Activated CD8-positive, alpha-beta T cell treated with anti-CD3 and anti-CD28 coated beads, Interleukin-2, amount 10 ng/mL, durations not matched to agents 7 days and 5 days (primary cell): ENCODE results near the gene CCDC86. TPM values are rescaled to one million over a fixed set of nuclear protein-coding genes. Genes with fewer than 3 reads are reported as not detected.

Source experiments
- ATAC-seq: fragments of 150-1000 bp; cut with Tn5 transposase; one replicate; pipeline ENCODE4 v1.10.0; 2021; ENCODE audit warnings: moderate library complexity
- CTCF ChIA-PET: fragments of 350-600 bp; sonication (Branson Sonifier 250); formaldehyde crosslinking; loops from one replicate; lab custom pipeline; 2021; ENCODE audit warnings: antibody characterized with exemption; lab: Charles Lee
- POLR2A ChIA-PET: fragments of 350-600 bp; sonication (Branson Sonifier 250); formaldehyde crosslinking; loops from one replicate; lab custom pipeline; 2021; ENCODE audit warnings: antibody characterized with exemption; lab: Charles Lee
- DNase-seq: peaks from one replicate; pipeline ENCODE4 v3.0.0-alpha.2; 2020
- H3K27ac Mint-ChIP-seq: one replicate; pipeline ENCODE4 v1.8.0; 2021; ENCODE audit warnings: mild to moderate bottlenecking, mixed read lengths
- H3K27me3 Mint-ChIP-seq: one replicate; pipeline ENCODE4 v1.8.0; 2021; ENCODE audit warnings: low read depth, mixed read lengths
- H3K36me3 Mint-ChIP-seq: one replicate; pipeline ENCODE4 v1.8.0; 2021; ENCODE audit warnings: low read depth, mixed read lengths
- H3K4me1 Mint-ChIP-seq: one replicate; pipeline ENCODE4 v1.8.0; 2021; ENCODE audit warnings: low read depth, mixed read lengths
- H3K4me3 Mint-ChIP-seq: one replicate; pipeline ENCODE4 v1.8.0; 2021; ENCODE audit warnings: mild to moderate bottlenecking, mixed read lengths
- H3K9me3 Mint-ChIP-seq: one replicate; pipeline ENCODE4 v1.8.0; 2022; ENCODE audit warnings: mixed read lengths; ENCODE audit not compliant: insufficient read depth
- total RNA-seq, 2 experiments: library from RNA; stranded (reverse); gene quantifications; one replicate each; pipeline ENCODE4 v1.2.3, GENCODE V29; 2021

Gene CCDC86, protein sequence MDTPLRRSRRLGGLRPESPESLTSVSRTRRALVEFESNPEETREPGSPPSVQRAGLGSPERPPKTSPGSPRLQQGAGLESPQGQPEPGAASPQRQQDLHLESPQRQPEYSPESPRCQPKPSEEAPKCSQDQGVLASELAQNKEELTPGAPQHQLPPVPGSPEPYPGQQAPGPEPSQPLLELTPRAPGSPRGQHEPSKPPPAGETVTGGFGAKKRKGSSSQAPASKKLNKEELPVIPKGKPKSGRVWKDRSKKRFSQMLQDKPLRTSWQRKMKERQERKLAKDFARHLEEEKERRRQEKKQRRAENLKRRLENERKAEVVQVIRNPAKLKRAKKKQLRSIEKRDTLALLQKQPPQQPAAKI
- total RNA-seq: 10 to 100 TPM; 34.2 to 36.0 TPM

DNA sequence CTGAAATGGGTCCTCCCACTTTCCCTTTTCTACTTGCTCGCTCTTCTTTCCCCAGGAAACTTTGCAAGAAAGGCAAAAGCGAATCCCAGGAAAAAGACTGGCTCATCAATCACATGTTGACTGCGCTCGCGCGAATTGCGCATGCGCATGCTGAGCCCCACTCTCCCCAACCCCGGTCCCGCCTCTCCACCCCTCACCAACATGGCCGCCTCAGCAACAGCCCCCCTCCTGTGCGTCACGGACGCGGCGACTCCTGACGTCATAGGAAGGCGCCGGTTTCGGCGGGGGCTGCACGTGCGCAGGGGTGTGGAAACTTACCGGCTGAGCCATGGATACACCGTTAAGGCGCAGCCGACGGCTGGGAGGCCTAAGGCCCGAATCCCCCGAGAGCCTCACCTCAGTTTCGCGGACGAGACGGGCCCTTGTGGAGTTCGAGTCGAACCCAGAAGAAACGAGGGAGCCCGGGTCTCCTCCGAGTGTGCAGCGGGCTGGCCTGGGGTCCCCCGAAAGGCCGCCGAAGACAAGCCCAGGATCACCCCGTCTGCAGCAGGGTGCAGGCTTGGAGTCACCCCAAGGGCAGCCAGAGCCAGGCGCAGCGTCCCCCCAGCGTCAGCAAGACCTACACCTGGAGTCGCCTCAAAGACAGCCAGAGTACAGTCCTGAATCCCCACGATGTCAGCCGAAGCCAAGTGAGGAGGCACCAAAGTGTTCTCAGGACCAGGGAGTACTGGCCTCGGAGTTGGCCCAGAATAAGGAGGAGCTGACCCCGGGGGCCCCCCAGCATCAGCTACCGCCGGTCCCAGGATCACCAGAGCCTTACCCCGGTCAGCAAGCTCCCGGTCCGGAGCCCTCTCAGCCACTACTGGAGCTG is at the start of gene CCDC86:
TSS of gene CCDC86 (plus strand) at position 317 of the 871 bp plus-strand sequence. CDS start at position 329, 12 bp downstream.
- peak; percentile 98 for DNase-seq
- H3K4me3 Mint-ChIP-seq: peak within 1 kb of the TSS; percentile 90
- H3K27ac Mint-ChIP-seq: peak within 1 kb of the TSS; percentile 92
- H3K4me1 Mint-ChIP-seq: peaks cover 50% of the 10 kb centered on the region
- no peaks in the 10 kb centered on the region for H3K27me3 Mint-ChIP-seq
- H3K9me3 Mint-ChIP-seq: no peaks in the 10 kb centered on the region
- ATAC-seq: peak; percentile 93
- peaks cover 20% of the 10 kb centered on the region for H3K36me3 Mint-ChIP-seq
- ChIA-PET CTCF (interaction anchor here (0.7 to 21.6 kb wide), 11 partner anchors 9 to 345 kb away, joined by 3 to 610 read pairs (median 4); partner anchors contain the start of gene PTGDR2), POLR2A (interaction anchor here (0.7 to 1.2 kb wide), 4 partner anchors 24 to 45 kb away, joined by 3 to 5 read pairs (median 4); no protein-coding TSS in a partner anchor)

DNA sequence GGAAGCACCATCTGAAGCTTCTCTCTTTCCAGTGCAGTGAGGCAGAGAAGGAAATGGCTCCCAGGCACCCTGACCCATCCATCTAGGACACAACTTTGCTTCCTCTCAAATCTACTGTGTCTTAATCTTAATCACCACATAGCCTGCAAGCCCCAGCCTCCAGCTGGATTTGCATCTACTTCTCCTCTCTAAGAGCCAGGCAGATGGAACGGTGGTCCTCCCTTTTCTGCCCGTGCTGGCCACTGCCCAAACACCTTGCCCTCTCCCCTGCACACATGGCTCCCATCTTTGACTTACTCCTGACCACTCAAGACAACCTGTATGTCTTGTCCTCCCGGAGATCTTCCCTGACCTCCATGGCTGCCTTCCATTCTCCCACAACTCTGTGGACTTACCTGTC is 49.4 kb upstream of the CCDC86 start:
- no peaks in the 10 kb centered on the region for H3K27me3 Mint-ChIP-seq
- H3K27ac Mint-ChIP-seq: no peak overlapping the region
- H3K9me3 Mint-ChIP-seq: no peaks in the 10 kb centered on the region
- H3K4me1 Mint-ChIP-seq: no peaks in the 10 kb centered on the region
- ChIA-PET POLR2A (no interaction called here), CTCF (no interaction called here)
- ATAC-seq: no peak
- no peak overlapping the region for H3K4me3 Mint-ChIP-seq
- no peaks in the 10 kb centered on the region for H3K36me3 Mint-ChIP-seq
- DNase-seq: no peak

DNA sequence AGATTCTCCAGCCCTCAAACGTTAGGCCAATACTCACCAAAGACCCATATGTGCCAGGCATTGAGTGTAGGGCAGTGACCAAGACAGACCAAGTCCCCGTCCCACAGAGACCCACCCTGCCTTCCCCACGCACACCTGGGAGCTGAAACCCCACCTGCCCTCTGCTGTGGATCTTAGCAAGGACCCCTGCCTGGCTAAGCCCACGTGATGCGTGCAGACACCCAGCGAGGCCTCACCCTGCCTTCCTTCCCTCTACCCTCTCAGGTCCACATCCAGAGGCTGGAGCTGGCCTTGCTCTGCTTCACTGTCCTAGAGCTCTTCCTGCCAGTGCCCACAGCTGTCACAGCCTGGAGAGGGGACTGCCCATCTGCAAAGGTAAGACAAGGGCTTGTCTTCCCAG is 46.6 kb upstream of the CCDC86 start:
- Mint-ChIP-seq H3K9me3 (no peaks in the 10 kb centered on the region), H3K27me3 (peaks cover 3% of the 10 kb centered on the region), H3K27ac (no peak overlapping the region), H3K4me3 (no peak overlapping the region), H3K4me1 (no peaks in the 10 kb centered on the region), H3K36me3 (no peaks in the 10 kb centered on the region)
- POLR2A ChIA-PET: no interaction called here
- no peak for ATAC-seq
- CTCF ChIA-PET: no interaction called here
- DNase-seq: no peak

DNA sequence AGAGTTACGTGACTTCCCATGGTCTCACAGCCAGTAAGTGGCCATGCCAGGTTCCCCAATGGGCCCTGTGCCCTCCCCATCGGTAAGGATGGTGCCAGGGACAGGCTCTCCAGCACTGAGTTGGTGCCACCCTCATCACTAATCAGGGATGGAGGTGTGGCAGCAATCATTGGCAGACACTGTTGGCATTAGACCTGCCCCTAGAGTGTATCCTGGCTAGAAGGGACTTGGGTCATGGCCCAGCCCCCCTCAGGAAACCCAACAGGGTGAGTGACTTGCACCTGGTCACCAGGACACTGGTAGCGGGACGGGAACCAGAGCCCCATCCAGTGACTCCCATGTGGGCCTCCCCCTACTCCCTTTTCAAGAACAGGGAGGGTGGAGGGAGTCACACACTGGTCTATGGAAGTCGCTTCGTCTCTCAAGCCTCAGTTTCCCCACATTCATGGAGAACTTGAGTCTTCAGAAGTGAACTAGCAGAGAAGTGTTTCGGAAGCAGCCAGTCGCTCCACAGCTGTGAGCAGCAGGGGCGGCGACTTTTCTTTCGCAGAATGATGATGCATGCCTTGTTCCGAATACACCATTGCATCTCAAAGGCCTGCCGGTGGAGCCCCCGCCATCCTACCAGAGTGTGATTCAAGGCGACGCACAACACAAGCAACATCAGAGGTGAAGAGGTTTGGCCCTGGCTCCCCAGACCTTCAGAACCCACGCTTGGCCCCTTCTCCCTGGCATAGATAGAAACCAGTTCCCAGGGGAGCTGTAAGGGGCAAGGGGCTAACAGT is 43.9 kb upstream of the CCDC86 start:
- Mint-ChIP-seq H3K9me3 (no peaks in the 10 kb centered on the region), H3K27me3 (peaks cover 7% of the 10 kb centered on the region), H3K36me3 (no peaks in the 10 kb centered on the region), H3K4me3 (no peak overlapping the region), H3K4me1 (no peaks in the 10 kb centered on the region), H3K27ac (no peak overlapping the region)
- no peak for ATAC-seq
- no peak for DNase-seq
- CTCF ChIA-PET: no interaction called here
- POLR2A ChIA-PET: no interaction called here

DNA sequence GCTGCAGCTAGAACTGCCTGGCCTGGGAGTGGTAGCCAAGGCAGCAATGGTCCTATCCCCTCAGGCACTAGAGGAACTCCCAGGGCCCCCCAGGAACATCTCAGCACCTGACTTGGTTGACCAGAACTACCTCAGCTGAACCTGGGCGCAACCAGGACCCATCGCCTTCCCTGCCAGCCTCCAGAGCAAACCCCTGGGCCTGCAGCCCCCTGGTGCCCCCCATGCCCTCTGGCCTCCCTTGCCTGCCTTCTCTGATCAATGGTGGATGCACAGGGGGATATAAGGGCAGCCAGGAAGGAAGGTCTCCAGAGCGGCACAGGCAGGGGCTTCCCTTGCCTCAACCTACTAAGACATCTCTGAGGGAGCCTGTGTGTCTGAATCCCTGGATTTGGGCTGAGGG is 43.3 kb upstream of the CCDC86 start:
- no peaks in the 10 kb centered on the region for H3K4me1 Mint-ChIP-seq
- H3K4me3 Mint-ChIP-seq: no peak overlapping the region
- POLR2A ChIA-PET: no interaction called here
- H3K27ac Mint-ChIP-seq: no peak overlapping the region
- no peak for ATAC-seq
- CTCF ChIA-PET: no interaction called here
- DNase-seq: no peak
- no peaks in the 10 kb centered on the region for H3K9me3 Mint-ChIP-seq
- no peaks in the 10 kb centered on the region for H3K36me3 Mint-ChIP-seq
- H3K27me3 Mint-ChIP-seq: peaks cover 7% of the 10 kb centered on the region

DNA sequence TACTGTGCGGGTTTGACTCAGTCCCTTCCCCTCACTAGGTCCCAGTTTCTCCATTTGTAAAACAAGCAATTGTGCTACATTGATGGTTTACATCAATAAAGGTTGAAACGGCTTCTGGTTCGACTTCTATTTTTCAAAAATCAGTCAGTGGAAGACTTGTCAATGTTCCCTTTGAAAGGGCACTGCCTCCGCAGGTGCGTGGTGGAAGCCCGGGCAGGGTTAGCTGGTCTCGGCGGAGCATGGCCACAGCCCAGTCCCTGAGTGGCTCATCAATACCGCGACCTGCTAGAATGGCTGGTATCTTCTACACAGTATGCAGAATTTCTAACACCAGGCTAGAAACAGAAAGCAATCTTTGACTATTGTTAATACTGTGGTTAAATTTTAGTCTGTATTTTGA is 40.7 kb upstream of the CCDC86 start:
- no peak overlapping the region for H3K27ac Mint-ChIP-seq
- no peak overlapping the region for H3K4me3 Mint-ChIP-seq
- peaks cover 7% of the 10 kb centered on the region for H3K27me3 Mint-ChIP-seq
- ATAC-seq: no peak
- DNase-seq: no peak
- ChIA-PET POLR2A (no interaction called here), CTCF (no interaction called here)
- peaks cover 3% of the 10 kb centered on the region for H3K4me1 Mint-ChIP-seq
- H3K36me3 Mint-ChIP-seq: no peaks in the 10 kb centered on the region
- no peaks in the 10 kb centered on the region for H3K9me3 Mint-ChIP-seq

DNA sequence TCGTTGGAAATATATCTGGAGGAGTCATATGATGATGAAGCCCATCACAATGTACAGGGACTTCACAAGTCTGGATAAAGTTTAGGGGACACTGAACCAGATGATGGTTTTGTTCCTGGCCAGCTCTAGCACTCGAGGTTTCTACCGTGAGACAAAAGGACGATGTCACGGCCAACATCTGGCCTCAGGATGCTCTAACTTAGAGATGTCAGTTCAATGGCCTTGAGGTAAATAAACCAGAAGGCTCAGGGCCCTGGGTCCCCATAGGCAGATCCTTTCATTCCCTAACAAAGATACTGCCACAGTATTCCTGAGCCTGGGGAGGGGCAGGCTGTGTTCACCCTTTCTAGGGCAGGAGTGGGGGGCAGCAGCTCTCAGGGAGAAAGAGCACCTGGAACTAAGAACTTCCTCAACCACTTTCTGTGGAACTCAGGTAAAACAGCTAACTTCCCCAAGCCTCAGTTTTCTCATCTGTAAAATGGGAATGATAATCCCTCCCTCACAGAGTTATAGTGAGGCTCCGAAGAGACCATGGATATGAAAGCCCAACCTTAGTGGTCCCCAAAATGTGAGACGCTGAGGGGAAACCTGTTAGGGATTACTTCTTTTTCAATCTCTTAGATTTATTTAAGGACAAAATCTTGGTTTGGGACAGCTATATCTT is 38.5 kb upstream of the CCDC86 start:
- no peak for ATAC-seq
- CTCF ChIA-PET: interaction anchor here (1.0 to 1.7 kb wide), 2 partner anchors 25 to 28 kb away, joined by 3 read pairs; no protein-coding TSS in a partner anchor

DNA sequence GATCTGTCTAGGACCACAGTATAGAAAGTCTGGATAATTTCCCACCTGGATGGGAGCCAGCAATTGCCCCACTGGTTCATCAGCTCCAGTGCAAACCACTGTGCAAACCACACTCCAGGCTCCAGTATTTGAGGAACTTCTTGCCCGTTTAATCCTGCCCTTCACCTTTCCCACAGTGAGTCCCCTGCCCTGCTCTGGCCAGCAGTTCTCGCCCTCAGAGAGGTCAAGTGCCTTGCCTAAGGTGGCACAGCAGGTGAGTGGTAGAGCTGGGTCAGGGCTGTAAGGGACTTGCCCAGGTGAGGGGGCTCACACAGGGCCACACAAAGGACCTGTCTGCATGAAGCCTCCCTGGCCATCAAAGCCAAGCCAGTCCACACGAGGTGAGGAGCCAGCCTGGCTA is 32.7 kb upstream of the CCDC86 start:
- Mint-ChIP-seq H3K9me3 (no peaks in the 10 kb centered on the region), H3K4me3 (no peak overlapping the region), H3K27ac (no peak overlapping the region), H3K36me3 (no peaks in the 10 kb centered on the region), H3K27me3 (peaks cover 13% of the 10 kb centered on the region), H3K4me1 (peaks cover 11% of the 10 kb centered on the region)
- DNase-seq: no peak
- no peak for ATAC-seq
- ChIA-PET CTCF (no interaction called here), POLR2A (no interaction called here)

More for the DNA sequence above, 38.5 kb upstream of the CCDC86 start:
- H3K27ac Mint-ChIP-seq: no peak overlapping the region
- no peaks in the 10 kb centered on the region for H3K36me3 Mint-ChIP-seq
- H3K27me3 Mint-ChIP-seq: peaks cover 7% of the 10 kb centered on the region
- H3K4me1 Mint-ChIP-seq: peaks cover 3% of the 10 kb centered on the region
- H3K4me3 Mint-ChIP-seq: no peak overlapping the region
- no peaks in the 10 kb centered on the region for H3K9me3 Mint-ChIP-seq
- DNase-seq: no peak
- POLR2A ChIA-PET: no interaction called here

DNA sequence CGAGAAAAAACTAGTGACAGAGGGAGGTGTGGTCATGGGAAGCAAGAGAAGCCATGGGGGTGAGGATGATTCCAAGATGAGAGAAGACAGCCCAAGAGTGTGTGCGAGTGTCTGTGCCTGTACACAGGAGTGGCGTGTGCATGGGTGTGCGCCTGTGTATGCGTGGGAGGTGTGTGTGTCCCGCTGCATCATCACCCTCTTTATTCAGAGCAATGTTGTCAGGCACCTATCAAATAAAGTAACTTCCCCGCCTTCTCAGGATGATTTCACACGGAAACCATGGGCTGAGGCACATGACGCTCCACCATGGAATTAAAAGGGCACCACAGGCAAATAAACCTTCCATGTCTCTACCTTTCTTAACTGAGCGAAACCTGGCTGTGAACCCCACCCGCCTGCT is 32.2 kb upstream of the CCDC86 start:
- POLR2A ChIA-PET: no interaction called here
- H3K27me3 Mint-ChIP-seq: peaks cover 13% of the 10 kb centered on the region
- no peak for ATAC-seq

DNA sequence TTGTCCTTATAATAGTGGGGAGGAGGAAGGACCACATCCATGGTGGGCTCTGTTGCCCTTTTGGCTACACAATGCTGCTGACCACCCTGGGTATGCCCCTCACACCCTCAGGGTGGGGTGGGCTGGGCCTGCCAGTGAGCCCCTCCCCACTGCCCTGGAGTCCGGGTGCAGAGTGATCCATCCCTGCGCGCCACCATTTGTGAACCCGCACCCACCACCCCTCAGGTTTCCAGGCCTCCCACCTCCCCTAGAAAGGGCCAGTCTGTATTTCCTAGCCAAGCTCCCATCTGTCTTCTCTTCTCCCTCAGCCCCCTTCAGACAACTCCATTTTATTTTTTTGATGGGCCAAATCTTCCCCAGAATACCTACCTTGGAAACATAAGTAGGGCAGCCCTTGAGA is 31.8 kb upstream of the CCDC86 start:
- no peak for DNase-seq
- peaks cover 13% of the 10 kb centered on the region for H3K27me3 Mint-ChIP-seq

More for the DNA sequence above, 32.2 kb upstream of the CCDC86 start:
- Mint-ChIP-seq H3K36me3 (no peaks in the 10 kb centered on the region), H3K4me3 (no peak overlapping the region), H3K27ac (no peak overlapping the region), H3K9me3 (no peaks in the 10 kb centered on the region), H3K4me1 (peaks cover 11% of the 10 kb centered on the region)
- CTCF ChIA-PET: no interaction called here
- DNase-seq: no peak

DNA sequence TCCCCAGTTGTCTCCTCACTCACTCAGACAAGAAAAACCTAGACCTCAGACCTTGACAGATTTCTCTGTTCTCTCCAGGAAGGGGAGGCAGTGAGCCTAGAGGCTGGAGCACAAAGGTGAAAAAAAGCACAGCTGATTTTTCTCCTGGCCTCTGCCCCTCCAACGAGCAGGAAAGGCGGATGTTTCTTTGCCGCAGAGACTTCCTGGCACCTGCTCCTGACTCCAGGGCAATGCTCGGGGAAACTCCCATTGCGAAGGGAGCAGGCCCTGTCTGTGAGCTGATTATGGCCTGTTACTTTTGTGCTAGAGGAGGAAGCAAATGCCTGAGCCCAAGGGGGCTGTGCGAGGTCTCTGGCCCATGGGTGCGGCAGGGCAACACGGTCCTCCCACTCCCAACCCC is 31.3 kb upstream of the CCDC86 start:
- Mint-ChIP-seq H3K27me3 (peaks cover 13% of the 10 kb centered on the region), H3K36me3 (no peaks in the 10 kb centered on the region), H3K9me3 (no peaks in the 10 kb centered on the region), H3K4me3 (no peak overlapping the region), H3K27ac (peak overlapping the region; percentile 61), H3K4me1 (peaks cover 11% of the 10 kb centered on the region)
- ChIA-PET POLR2A (no interaction called here), CTCF (no interaction called here)
- DNase-seq: no peak
- ATAC-seq: no peak

More for the DNA sequence above, 31.8 kb upstream of the CCDC86 start:
- Mint-ChIP-seq H3K4me3 (no peak overlapping the region), H3K4me1 (peaks cover 11% of the 10 kb centered on the region), H3K27ac (no peak overlapping the region), H3K36me3 (no peaks in the 10 kb centered on the region), H3K9me3 (no peaks in the 10 kb centered on the region)
- ChIA-PET POLR2A (no interaction called here), CTCF (no interaction called here)
- no peak for ATAC-seq
